ENCODE measurements around the gene TOM1L2. TPM values are rescaled to one million over a fixed set of nuclear protein-coding genes. Genes with fewer than 3 reads are reported as not detected.

The TOM1L2 gene
- total and polyA plus RNA-seq, 2 donors from 2014 or later = 28.2 to 59.4 TPM

- Histone ChIP-seq H3K4me1 (ENCODE audit: control insufficient read depth in 2 of 3, insufficient read depth in 2 of 3, low read depth in 1 of 3, low read length in 3 of 3) (no peaks in the 10 kb centered on the region), H3K27ac (ENCODE audit: low read depth in 2 of 2, low read length in 2 of 2) (no peak overlapping the region), H3K9ac (ENCODE audit: low read length in 3 of 3) (no peak overlapping the region), H3K36me3 (ENCODE audit: control insufficient read depth in 2 of 3, insufficient read depth in 3 of 3, low read length in 3 of 3) (peaks cover 0 to 15% (median 14%) of the 10 kb centered on the region in 3 donors), H3K4me3 (ENCODE audit: low read length in 3 of 3) (no peak overlapping the region), H3K9me3 (ENCODE audit: control insufficient read depth in 2 of 3, insufficient read depth in 1 of 3, low read length in 3 of 3) (no peaks in the 10 kb centered on the region), H3K27me3 (ENCODE audit: control insufficient read depth, insufficient read depth, low read length) (no peaks in the 10 kb centered on the region)
- DNase-seq (peak in 1 of 5 donors; percentile 18), FAIRE-seq (no peak)
- TF ChIP-seq, protein P1, sequence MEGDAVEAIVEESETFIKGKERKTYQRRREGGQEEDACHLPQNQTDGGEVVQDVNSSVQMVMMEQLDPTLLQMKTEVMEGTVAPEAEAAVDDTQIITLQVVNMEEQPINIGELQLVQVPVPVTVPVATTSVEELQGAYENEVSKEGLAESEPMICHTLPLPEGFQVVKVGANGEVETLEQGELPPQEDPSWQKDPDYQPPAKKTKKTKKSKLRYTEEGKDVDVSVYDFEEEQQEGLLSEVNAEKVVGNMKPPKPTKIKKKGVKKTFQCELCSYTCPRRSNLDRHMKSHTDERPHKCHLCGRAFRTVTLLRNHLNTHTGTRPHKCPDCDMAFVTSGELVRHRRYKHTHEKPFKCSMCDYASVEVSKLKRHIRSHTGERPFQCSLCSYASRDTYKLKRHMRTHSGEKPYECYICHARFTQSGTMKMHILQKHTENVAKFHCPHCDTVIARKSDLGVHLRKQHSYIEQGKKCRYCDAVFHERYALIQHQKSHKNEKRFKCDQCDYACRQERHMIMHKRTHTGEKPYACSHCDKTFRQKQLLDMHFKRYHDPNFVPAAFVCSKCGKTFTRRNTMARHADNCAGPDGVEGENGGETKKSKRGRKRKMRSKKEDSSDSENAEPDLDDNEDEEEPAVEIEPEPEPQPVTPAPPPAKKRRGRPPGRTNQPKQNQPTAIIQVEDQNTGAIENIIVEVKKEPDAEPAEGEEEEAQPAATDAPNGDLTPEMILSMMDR (IDR thresholded peaks at IDR 0.05; ENCODE audit: borderline replicate concordance, extremely low read depth, insufficient read depth) = no peak
- intact Hi-C loops (cut with DNase I) = no loop called here
Observed at GRCh38 chr17:17887752-17888304, 84.4 kb downstream of the TOM1L2 start.

- peak in 1 of 5 donors; percentile 38 for DNase-seq
- TF ChIP-seq, protein P1 (IDR thresholded peaks at IDR 0.05; ENCODE audit: borderline replicate concordance, extremely low read depth, insufficient read depth) = no peak
- Histone ChIP-seq H3K4me3 (ENCODE audit: low read length in 3 of 3) (no peak overlapping the region), H3K4me1 (ENCODE audit: control insufficient read depth in 2 of 3, insufficient read depth in 2 of 3, low read depth in 1 of 3, low read length in 3 of 3) (no peaks in the 10 kb centered on the region), H3K27me3 (ENCODE audit: control insufficient read depth, insufficient read depth, low read length) (no peaks in the 10 kb centered on the region), H3K27ac (ENCODE audit: low read depth in 2 of 2, low read length in 2 of 2) (no peak overlapping the region), H3K36me3 (ENCODE audit: control insufficient read depth in 2 of 3, insufficient read depth in 3 of 3, low read length in 3 of 3) (peaks cover 0 to 21% (median 16%) of the 10 kb centered on the region in 3 donors), H3K9ac (ENCODE audit: low read length in 3 of 3) (no peak overlapping the region), H3K9me3 (ENCODE audit: control insufficient read depth in 2 of 3, insufficient read depth in 1 of 3, low read length in 3 of 3) (no peaks in the 10 kb centered on the region)
- intact Hi-C loops (cut with DNase I) = no loop called here
- FAIRE-seq = no peak
Observed at GRCh38 chr17:17886726-17887125, 85.5 kb downstream of the TOM1L2 start.

DNA sequence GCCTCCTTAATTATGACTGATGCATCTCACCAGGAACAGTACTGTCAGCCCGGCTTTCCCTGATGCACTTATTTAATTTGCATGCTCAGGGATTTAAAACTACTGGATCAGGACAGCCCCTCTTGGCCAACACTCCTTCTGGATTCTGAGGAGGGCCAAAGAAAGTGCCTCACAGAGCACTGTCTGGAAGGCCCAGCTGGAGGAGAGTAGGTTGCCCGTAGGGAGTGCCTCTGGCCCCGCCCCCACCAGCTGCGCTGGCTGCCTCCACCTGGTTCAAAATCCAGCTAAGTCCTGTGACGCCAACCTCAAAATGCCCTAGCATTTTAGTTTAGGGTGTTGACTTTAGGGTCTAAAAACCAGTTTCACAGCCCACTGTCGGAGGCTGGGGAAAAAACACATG is 86.0 kb downstream of the TOM1L2 start:
- DNase-seq (peak in 1 of 5 donors; percentile 31), FAIRE-seq (no peak)
- Histone ChIP-seq H3K27ac (ENCODE audit: low read depth in 2 of 2, low read length in 2 of 2) (no peak overlapping the region), H3K9me3 (ENCODE audit: control insufficient read depth in 2 of 3, insufficient read depth in 1 of 3, low read length in 3 of 3) (no peaks in the 10 kb centered on the region), H3K36me3 (ENCODE audit: control insufficient read depth in 2 of 3, insufficient read depth in 3 of 3, low read length in 3 of 3) (peaks cover 0 to 22% (median 12%) of the 10 kb centered on the region in 3 donors), H3K9ac (ENCODE audit: low read length in 3 of 3) (no peak overlapping the region), H3K4me3 (ENCODE audit: low read length in 3 of 3) (no peak overlapping the region), H3K27me3 (ENCODE audit: control insufficient read depth, insufficient read depth, low read length) (no peaks in the 10 kb centered on the region), H3K4me1 (ENCODE audit: control insufficient read depth in 2 of 3, insufficient read depth in 2 of 3, low read depth in 1 of 3, low read length in 3 of 3) (no peaks in the 10 kb centered on the region)
- TF ChIP-seq, protein P1 (IDR thresholded peaks at IDR 0.05; ENCODE audit: borderline replicate concordance, extremely low read depth, insufficient read depth) = no peak
- intact Hi-C loops (cut with DNase I) = no loop called here

All from kidney (tissue), 14 donors.